Left lung (tissue), 10 donors: ENCODE data around the gene OSBP2. TPM values are rescaled to one million over a fixed set of nuclear protein-coding genes. Genes with fewer than 3 reads are reported as not detected.
"Not testable (repeated sequence)": the region's sequence is repeated elsewhere in the genome, so short reads cannot be mapped to it uniquely, and the experiment has no call there.

Experiments used
- ATAC-seq: fragments of 200-7000 bp; cut with Tn5 transposase; one replicate; pipeline ENCODE4 v1.9.1; 2020; ENCODE audit warnings: moderate library complexity
- DNase-seq, 4 donors: peaks; one replicate each; pipeline ENCODE4 v3.0.0-alpha.2; 2013 to 2020
- H3K27ac ChIP-seq, 2 donors: fragments of 200-600 bp; sonication (generic) in 1 of 2; one replicate each; pipeline versions ENCODE4 v1.5.0 to v1.8.0; 2020 to 2021
- H3K27me3 ChIP-seq, 2 donors: fragments of 200-600 bp; sonication (generic) in 1 of 2; one replicate each; pipeline versions ENCODE4 v1.5.0 to v1.8.0; 2020 to 2021
- H3K36me3 ChIP-seq, 2 donors: fragments of 200-600 bp; sonication (generic) in 1 of 2; one replicate each; pipeline versions ENCODE4 v1.5.0 to v1.8.0; 2020 to 2021
- H3K4me1 ChIP-seq, 2 donors: fragments of 200-600 bp; one replicate each; pipeline ENCODE4 v1.8.0; 2021
- H3K4me3 ChIP-seq, 2 donors: fragments of 200-600 bp; sonication (generic) in 1 of 2; one replicate each; pipeline versions ENCODE4 v1.5.0 to v1.8.0; 2020 to 2021; ENCODE audit warnings: mild to moderate bottlenecking in 1 of 2
- H3K9me3 ChIP-seq, 2 donors: fragments of 200-600 bp; sonication (generic) in 1 of 2; one replicate each; pipeline versions ENCODE4 v1.5.0 to v1.8.0; 2020 to 2021
- intact Hi-C, 2 donors: fragments of 100-400 bp; cut with DNase I; formaldehyde crosslinking; loops; one replicate each; pipeline versions ENCODE4 v1.11.2 to v1.14.2; 2022
- polyA plus RNA-seq, 6 donors: library from polyadenylated mRNA; unstranded; fragments of 120-200 nt; gene quantifications; one replicate each; pipeline ENCODE4 v1.2.1, GENCODE V29; 2013; ENCODE audit not compliant: insufficient read length in 6 of 6
- total RNA-seq, 2 donors: library from RNA; stranded (reverse); fragmentation: NEBNext Ultra II Directional; extraction: Animal tissue kit (Norgen Biotek cat#: 25700); gene quantifications; one replicate each; pipeline ENCODE4 v1.2.1, GENCODE V29; 2021
- TF ChIP-seq, protein P1 (sequence below), 2 donors: fragments of 200-600 bp; sonication (generic) in 1 of 2; IDR thresholded peaks; one replicate each; pipeline versions ENCODE4 v1.5.0 to v1.8.0; 2021; ENCODE audit warnings: antibody characterized with exemption in 2 of 2
- donor health status: DM: no; HTN: yes; CAD: no.
- donor health status: DM: no; HTN: no; CAD: no.

OSBP2 gene
- total and polyA plus RNA-seq, 8 donors = 4.0 to 21.0 (median 15.8) TPM

GRCh38 chr22:30770716-30771115, 76.0 kb downstream of the OSBP2 start:
- Histone ChIP-seq H3K9me3 (no peaks in the 10 kb centered on the region), H3K36me3 (no peaks in the 10 kb centered on the region), H3K4me1 (no peaks in the 10 kb centered on the region), H3K27ac (no peak overlapping the region), H3K4me3 (no peak overlapping the region), H3K27me3 (no peaks in the 10 kb centered on the region)
- intact Hi-C loops = no loop called here
- TF ChIP-seq, protein P1, sequence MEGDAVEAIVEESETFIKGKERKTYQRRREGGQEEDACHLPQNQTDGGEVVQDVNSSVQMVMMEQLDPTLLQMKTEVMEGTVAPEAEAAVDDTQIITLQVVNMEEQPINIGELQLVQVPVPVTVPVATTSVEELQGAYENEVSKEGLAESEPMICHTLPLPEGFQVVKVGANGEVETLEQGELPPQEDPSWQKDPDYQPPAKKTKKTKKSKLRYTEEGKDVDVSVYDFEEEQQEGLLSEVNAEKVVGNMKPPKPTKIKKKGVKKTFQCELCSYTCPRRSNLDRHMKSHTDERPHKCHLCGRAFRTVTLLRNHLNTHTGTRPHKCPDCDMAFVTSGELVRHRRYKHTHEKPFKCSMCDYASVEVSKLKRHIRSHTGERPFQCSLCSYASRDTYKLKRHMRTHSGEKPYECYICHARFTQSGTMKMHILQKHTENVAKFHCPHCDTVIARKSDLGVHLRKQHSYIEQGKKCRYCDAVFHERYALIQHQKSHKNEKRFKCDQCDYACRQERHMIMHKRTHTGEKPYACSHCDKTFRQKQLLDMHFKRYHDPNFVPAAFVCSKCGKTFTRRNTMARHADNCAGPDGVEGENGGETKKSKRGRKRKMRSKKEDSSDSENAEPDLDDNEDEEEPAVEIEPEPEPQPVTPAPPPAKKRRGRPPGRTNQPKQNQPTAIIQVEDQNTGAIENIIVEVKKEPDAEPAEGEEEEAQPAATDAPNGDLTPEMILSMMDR (IDR thresholded peaks at IDR 0.05) = no peak
- ATAC-seq (no peak), DNase-seq (no peak)

- Histone ChIP-seq H3K27me3 (no peaks in the 10 kb centered on the region), H3K4me3 (no peak overlapping the region), H3K4me1 (no peaks in the 10 kb centered on the region), H3K27ac (no peak overlapping the region), H3K9me3 (no peaks in the 10 kb centered on the region), H3K36me3 (no peaks in the 10 kb centered on the region)
- ATAC-seq (no peak), DNase-seq (no peak)
- intact Hi-C loops = no loop called here
- TF ChIP-seq, protein P1 (IDR thresholded peaks at IDR 0.05) = no peak
Observed at GRCh38 chr22:30773919-30774318, 79.2 kb downstream of the OSBP2 start.

DNA sequence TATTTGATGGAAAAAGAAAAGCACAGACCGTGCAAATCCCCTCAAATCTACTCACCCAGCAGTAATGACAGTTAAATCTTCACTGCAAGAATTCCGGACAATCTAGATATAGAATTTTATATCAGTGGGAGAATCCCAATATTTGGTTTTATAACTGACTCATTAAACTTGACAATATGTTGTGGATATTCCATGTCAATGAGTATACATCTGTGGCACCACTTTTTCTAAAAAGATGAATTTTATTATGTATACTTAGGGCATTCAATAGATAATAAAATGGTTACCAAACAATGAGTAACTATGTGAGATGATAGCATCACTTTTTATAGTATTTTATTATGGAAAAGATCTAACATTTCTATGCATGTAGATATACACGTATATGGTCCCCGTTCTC, 79.9 kb downstream of the OSBP2 start:
- ATAC-seq (no peak), DNase-seq (no peak)
- no peak overlapping the region for H3K4me3 ChIP-seq
- no peak overlapping the region for H3K27ac ChIP-seq
- H3K36me3 ChIP-seq = no peaks in the 10 kb centered on the region
- H3K9me3 ChIP-seq = no peaks in the 10 kb centered on the region
- TF ChIP-seq, protein P1 (IDR thresholded peaks at IDR 0.05) = no peak
- intact Hi-C loops = no loop called here
- H3K27me3 ChIP-seq = no peaks in the 10 kb centered on the region
- H3K4me1 ChIP-seq = no peaks in the 10 kb centered on the region

- Histone ChIP-seq H3K4me1 (no peaks in the 10 kb centered on the region), H3K4me3 (no peak overlapping the region), H3K36me3 (no peaks in the 10 kb centered on the region), H3K27ac (no peak overlapping the region), H3K27me3 (no peaks in the 10 kb centered on the region), H3K9me3 (no peaks in the 10 kb centered on the region)
- intact Hi-C loops = no loop called here
- no peak for ATAC-seq
- TF ChIP-seq, protein P1 (IDR thresholded peaks at IDR 0.05) = no peak
- no peak for DNase-seq
Observed at GRCh38 chr22:30776476-30776875, 81.8 kb downstream of the OSBP2 start.

DNA sequence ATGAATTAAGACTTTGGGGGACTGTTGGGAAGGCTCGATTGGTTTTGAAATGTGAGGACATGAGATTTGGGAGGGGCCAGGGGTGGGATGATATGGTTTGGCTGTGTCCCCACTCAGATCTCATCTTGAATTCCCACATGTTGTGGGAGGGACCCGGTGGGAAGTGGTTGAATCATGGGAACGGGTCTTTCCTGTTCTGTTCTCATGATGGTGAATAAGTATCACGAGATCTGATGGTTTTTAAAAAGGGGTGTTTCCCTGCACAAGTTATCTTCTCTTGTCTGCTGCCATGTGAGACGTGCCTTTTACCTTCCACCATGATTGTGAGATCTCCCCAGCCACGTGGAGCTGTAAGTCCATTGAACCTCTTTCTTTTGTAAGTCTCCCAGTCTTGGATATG, 82.5 kb downstream of the OSBP2 start:
- H3K27ac ChIP-seq, H3K27me3 ChIP-seq, H3K36me3 ChIP-seq, H3K4me1 ChIP-seq, DNase-seq, H3K9me3 ChIP-seq, ATAC-seq, H3K4me3 ChIP-seq, intact Hi-C loops: not testable (repeated sequence)

- intact Hi-C loops = no loop called here
- Histone ChIP-seq H3K27me3 (no peaks in the 10 kb centered on the region), H3K27ac (no peak overlapping the region), H3K9me3 (no peaks in the 10 kb centered on the region), H3K4me3 (no peak overlapping the region), H3K36me3 (no peaks in the 10 kb centered on the region), H3K4me1 (no peaks in the 10 kb centered on the region)
- no peak for ATAC-seq
- TF ChIP-seq, protein P1 (IDR thresholded peaks at IDR 0.05) = no peak
- DNase-seq = no peak
Observed at GRCh38 chr22:30777587-30777986, 82.9 kb downstream of the OSBP2 start.
